Neuronal stem cell (in vitro differentiated cells): ENCODE results near the gene THEM5.

Experiments used
- DNase-seq: peaks from one replicate; pipeline ENCODE4 v3.0.0-alpha.2; 2013; ENCODE audit warnings: low spot score
- H2AFZ ChIP-seq: one replicate; pipeline ENCODE4 v1.6.1; 2013; ENCODE audit warnings: mild to moderate bottlenecking, low read length, inconsistent platforms
- H2AK5ac ChIP-seq: 2 replicates; pipeline ENCODE4 v1.6.1; 2013; ENCODE audit warnings: low read depth, mild to moderate bottlenecking, inconsistent platforms, low read length, moderate library complexity, mixed read lengths
- H2BK120ac ChIP-seq: 2 replicates; pipeline ENCODE4 v1.6.1; 2013; ENCODE audit warnings: low read depth, mild to moderate bottlenecking, inconsistent platforms, low read length, moderate library complexity, mixed read lengths
- H2BK12ac ChIP-seq: one replicate; pipeline ENCODE4 v1.6.1; 2013; ENCODE audit warnings: low read length, inconsistent platforms
- H2BK15ac ChIP-seq: 2 replicates; pipeline ENCODE4 v1.6.1; 2013; ENCODE audit warnings: mild to moderate bottlenecking, low read length, inconsistent platforms, mixed read lengths
- H2BK5ac ChIP-seq: one replicate; pipeline ENCODE4 v1.6.1; 2013; ENCODE audit warnings: inconsistent platforms, mild to moderate bottlenecking, low read length, moderate library complexity
- H3K14ac ChIP-seq: one replicate; pipeline ENCODE4 v1.6.1; 2013; ENCODE audit warnings: low read length, inconsistent platforms
- H3K18ac ChIP-seq: 2 replicates; pipeline ENCODE4 v1.6.1; 2013; ENCODE audit warnings: low read length, inconsistent platforms
- H3K23ac ChIP-seq: 2 replicates; pipeline ENCODE4 v1.6.1; 2013; ENCODE audit warnings: low read depth, mild to moderate bottlenecking, mixed read lengths, low read length, inconsistent platforms; ENCODE audit not compliant: poor library complexity
- H3K27ac ChIP-seq: replicated peaks from 3 replicates; pipeline ENCODE4 v1.5.1; 2013; ENCODE audit warnings: low read length, inconsistent platforms
- H3K27me3 ChIP-seq, 3 experiments: 2 replicates each; pipeline ENCODE4 v1.6.1; 2013; ENCODE audit warnings: low read length in 3 of 3, mild to moderate bottlenecking in 2 of 3, inconsistent platforms in 1 of 3, low read depth in 1 of 3, mixed read lengths in 1 of 3, moderate library complexity in 1 of 3; ENCODE audit not compliant: control insufficient read depth in 3 of 3, insufficient read depth in 3 of 3
- H3K36me3 ChIP-seq, 2 donors: replicated peaks in 1 of 2; 2 replicates each; pipeline ENCODE4 v1.6.1; 2013; ENCODE audit warnings: low read length in 2 of 2; ENCODE audit not compliant: control insufficient read depth in 2 of 2, insufficient read depth in 2 of 2
- H3K4ac ChIP-seq: 2 replicates; pipeline ENCODE4 v1.6.1; 2013; ENCODE audit warnings: inconsistent platforms, mild to moderate bottlenecking, low read length, moderate library complexity
- H3K4me1 ChIP-seq, 2 donors: 1 replicate in 1 of 2; 2 replicates in 1 of 2; pipeline ENCODE4 v1.6.1; 2013; ENCODE audit warnings: low read length in 2 of 2, low read depth in 1 of 2; ENCODE audit not compliant: control insufficient read depth in 2 of 2, insufficient read depth in 1 of 2
- H3K4me2 ChIP-seq: one replicate; pipeline ENCODE4 v1.6.1; 2013; ENCODE audit warnings: mild to moderate bottlenecking, low read length, inconsistent platforms; ENCODE audit not compliant: insufficient read depth, poor library complexity, severe bottlenecking
- H3K4me3 ChIP-seq, 2 donors: 2 replicates each; pipeline ENCODE4 v1.5.1; 2013; ENCODE audit warnings: low read length in 2 of 2, mild to moderate bottlenecking in 2 of 2, inconsistent platforms in 1 of 2, moderate library complexity in 1 of 2
- H3K79me1 ChIP-seq: one replicate; pipeline ENCODE4 v1.6.1; 2013; ENCODE audit warnings: low read depth, mild to moderate bottlenecking, inconsistent platforms, low read length, moderate library complexity
- H3K9ac ChIP-seq: one replicate; pipeline ENCODE4 v1.6.1; 2013; ENCODE audit warnings: mild to moderate bottlenecking, low read depth, low read length, inconsistent platforms; ENCODE audit not compliant: poor library complexity
- H3K9me3 ChIP-seq, 2 donors: replicated peaks in 1 of 2; 2 replicates each; pipeline versions ENCODE3 to v1.6.1; 2013; ENCODE audit warnings: low read length in 2 of 2, mild to moderate bottlenecking in 2 of 2, inconsistent platforms in 1 of 2, low read depth in 1 of 2, mixed read lengths in 1 of 2, moderate library complexity in 1 of 2; ENCODE audit not compliant: control insufficient read depth in 2 of 2, insufficient read depth in 1 of 2
- H4K8ac ChIP-seq: one replicate; pipeline ENCODE4 v1.6.1; 2013; ENCODE audit warnings: low read depth, mild to moderate bottlenecking, inconsistent platforms, low read length, moderate library complexity
- H4K91ac ChIP-seq: one replicate; pipeline ENCODE4 v1.6.1; 2013; ENCODE audit warnings: low read length, low read depth, mild to moderate bottlenecking, inconsistent platforms; ENCODE audit not compliant: poor library complexity
- WGBS, 2 donors: extraction: QIAGEN DNeasy Blood & Tissue Kit; methylation state at CpG; one replicate each; pipeline ENCODE4 v1.1.7; 2013; ENCODE audit warnings: missing lambda C conversion rate in 2 of 2, mixed read lengths in 1 of 2; ENCODE audit not compliant: insufficient read length in 2 of 2, insufficient replicate concordance in 1 of 2; ENCODE audit errors: extremely low coverage in 2 of 2; 5-methylcytosine and 5-hydroxymethylcytosine counted together

THEM5 gene

GRCh38 chr1:151852733-151853132, 779 bp downstream of the THEM5 start:
- H3K4me2 ChIP-seq: no peak overlapping the region
- peak overlapping the region; percentile 44 for H3K23ac ChIP-seq
- H4K8ac ChIP-seq: no peak overlapping the region
- no peak overlapping the region for H3K14ac ChIP-seq
- no peak overlapping the region for H2BK5ac ChIP-seq
- H2AFZ ChIP-seq: no peak overlapping the region
- H2AK5ac ChIP-seq: peak overlapping the region; percentile 11
- H3K27ac ChIP-seq: no peak overlapping the region
- H3K4me1 ChIP-seq: peaks cover 0 to 1% of the 10 kb centered on the region in 2 donors
- no peak overlapping the region for H3K4me3 ChIP-seq
- H3K79me1 ChIP-seq: no peaks in the 10 kb centered on the region
- H3K36me3 ChIP-seq: no peaks in the 10 kb centered on the region
- peaks cover 0 to 64% (median 0%) of the 10 kb centered on the region in 3 experiments for H3K27me3 ChIP-seq
- H4K91ac ChIP-seq: no peak overlapping the region
- no peak overlapping the region for H3K18ac ChIP-seq
- H2BK120ac ChIP-seq: no peak overlapping the region
- no peaks in the 10 kb centered on the region for H3K9me3 ChIP-seq
- H3K4ac ChIP-seq: no peak overlapping the region
- no peak overlapping the region for H2BK12ac ChIP-seq
- WGBS, 2 donors: no CpG with 5 or more reads among the region's 4 CpGs
- H2BK15ac ChIP-seq: no peak overlapping the region
- DNase-seq: no peak
- no peak overlapping the region for H3K9ac ChIP-seq

GRCh38 chr1:151851886-151852285, 1.6 kb downstream of the THEM5 start:
- H3K4me1 ChIP-seq: peaks cover 0 to 1% of the 10 kb centered on the region in 2 donors
- H4K8ac ChIP-seq: no peak overlapping the region
- H3K18ac ChIP-seq: peak overlapping the region; percentile 19
- H2AFZ ChIP-seq: no peak overlapping the region
- peak overlapping the region; percentile 71 for H3K14ac ChIP-seq
- H3K4me2 ChIP-seq: no peak overlapping the region
- no peaks in the 10 kb centered on the region for H3K36me3 ChIP-seq
- DNase-seq: no peak
- peak overlapping the region; percentile 56 for H2AK5ac ChIP-seq
- H3K23ac ChIP-seq: no peak overlapping the region
- H3K27ac ChIP-seq: no peak overlapping the region
- WGBS, 2 donors: no CpG with 5 or more reads among the region's 8 CpGs
- peak overlapping the region; percentile 21 for H3K9ac ChIP-seq
- H2BK5ac ChIP-seq: peak overlapping the region; percentile 75
- no peaks in the 10 kb centered on the region for H3K9me3 ChIP-seq
- H4K91ac ChIP-seq: peak overlapping the region; percentile 2
- peak overlapping the region; percentile 17 for H3K4ac ChIP-seq
- no peak overlapping the region for H3K4me3 ChIP-seq
- peaks cover 0 to 64% (median 0%) of the 10 kb centered on the region in 3 experiments for H3K27me3 ChIP-seq
- H2BK12ac ChIP-seq: no peak overlapping the region
- no peak overlapping the region for H2BK15ac ChIP-seq
- no peaks in the 10 kb centered on the region for H3K79me1 ChIP-seq
- no peak overlapping the region for H2BK120ac ChIP-seq

DNA sequence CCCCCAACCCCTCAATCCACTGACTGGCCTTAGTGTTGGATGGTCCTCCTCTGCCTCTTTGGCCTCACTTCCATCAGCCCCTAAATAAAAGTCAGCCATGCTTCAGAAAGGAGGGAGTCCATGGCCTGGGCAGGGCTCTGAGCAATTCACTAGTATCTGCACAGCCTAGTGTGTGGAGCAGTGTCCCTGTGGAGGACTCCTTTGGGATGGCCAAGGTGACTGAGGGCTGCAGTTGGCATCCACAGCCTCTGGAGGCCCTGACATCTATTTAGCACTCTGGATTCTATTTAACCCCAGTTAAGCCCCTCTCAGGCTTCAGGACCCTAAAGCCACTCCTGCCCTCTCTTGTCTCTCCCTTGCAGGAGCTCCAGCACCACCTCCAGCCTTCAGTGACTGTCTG, 3.6 kb downstream of the THEM5 start:
- Histone ChIP-seq H3K9ac (no peak overlapping the region), H3K9me3 (no peaks in the 10 kb centered on the region), H4K91ac (no peak overlapping the region), H3K18ac (no peak overlapping the region), H2BK12ac (no peak overlapping the region), H2AK5ac (no peak overlapping the region), H3K27ac (no peak overlapping the region), H2BK120ac (no peak overlapping the region), H3K14ac (no peak overlapping the region), H4K8ac (no peak overlapping the region), H3K4me1 (peaks cover 0 to 1% of the 10 kb centered on the region in 2 donors), H3K23ac (no peak overlapping the region), H3K4me2 (no peak overlapping the region), H3K79me1 (no peaks in the 10 kb centered on the region), H3K27me3 (peaks cover 0 to 74% (median 0%) of the 10 kb centered on the region in 3 experiments), H2BK5ac (no peak overlapping the region), H2AFZ (no peak overlapping the region), H3K36me3 (no peaks in the 10 kb centered on the region), H2BK15ac (no peak overlapping the region), H3K4me3 (no peak overlapping the region), H3K4ac (no peak overlapping the region)
- no peak for DNase-seq

DNA sequence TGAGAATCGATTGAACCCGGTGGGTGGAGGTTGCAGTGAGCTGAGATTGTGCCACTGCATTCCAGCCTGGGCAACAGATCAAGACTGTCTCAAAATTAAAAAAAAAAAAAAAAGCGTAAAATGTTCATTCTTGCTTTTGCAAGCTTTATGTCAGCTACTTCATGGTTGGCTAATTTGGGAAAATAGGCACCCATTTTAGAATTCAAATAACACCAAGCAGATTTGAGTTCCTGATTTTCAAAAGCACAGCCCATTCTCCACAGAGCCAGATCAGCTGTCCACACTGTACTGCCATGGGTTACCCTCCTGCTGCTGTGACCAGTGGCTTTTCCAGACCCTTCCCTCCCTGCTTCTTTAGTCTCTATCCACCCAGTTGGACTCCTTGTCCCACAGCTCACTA, 4.4 kb downstream of the THEM5 start:
- H3K36me3 ChIP-seq: no peaks in the 10 kb centered on the region
- no peak overlapping the region for H2BK5ac ChIP-seq
- no peak overlapping the region for H2BK15ac ChIP-seq
- H3K79me1 ChIP-seq: no peaks in the 10 kb centered on the region
- no peak for DNase-seq
- H4K91ac ChIP-seq: no peak overlapping the region
- H2AK5ac ChIP-seq: no peak overlapping the region
- H3K4ac ChIP-seq: no peak overlapping the region
- H3K9ac ChIP-seq: no peak overlapping the region
- H3K4me1 ChIP-seq: peaks cover 0 to 1% of the 10 kb centered on the region in 2 donors
- H3K9me3 ChIP-seq: no peaks in the 10 kb centered on the region
- H4K8ac ChIP-seq: no peak overlapping the region
- H3K27me3 ChIP-seq: peaks cover 0 to 82% (median 0%) of the 10 kb centered on the region in 3 experiments
- no peak overlapping the region for H3K4me2 ChIP-seq
- H3K27ac ChIP-seq: no peak overlapping the region
- H3K4me3 ChIP-seq: no peak overlapping the region
- WGBS, 2 donors: no CpG with 5 or more reads among the region's 3 CpGs
- no peak overlapping the region for H3K18ac ChIP-seq
- no peak overlapping the region for H3K23ac ChIP-seq
- no peak overlapping the region for H2BK120ac ChIP-seq
- H2AFZ ChIP-seq: no peak overlapping the region
- no peak overlapping the region for H2BK12ac ChIP-seq
- no peak overlapping the region for H3K14ac ChIP-seq
